ENCODE results near the gene ANKRD18B. TPM values are rescaled to one million over a fixed set of nuclear protein-coding genes. Genes with fewer than 3 reads are reported as not detected.
"Not testable (repeated sequence)": the region's sequence is repeated elsewhere in the genome, so short reads cannot be mapped to it uniquely, and the experiment has no call there.

ANKRD18B gene
- 1 to 10 TPM; 2.2 to 7.3 TPM for total RNA-seq
- 1 to 10 TPM; 5.0 to 6.6 TPM for polyA plus RNA-seq (ENCODE audit: insufficient read length in 2 of 2)
- long read RNA-seq, donor 1, result 0 reads
- long read RNA-seq, donor 2, result 0 reads
- long read RNA-seq, donor 3, result 0 reads
- long read RNA-seq, donor 4, result 0 reads

- H3K36me3 ChIP-seq (ENCODE audit: control insufficient read depth, insufficient read depth, low read length); H3K9me3 ChIP-seq (ENCODE audit: control insufficient read depth, insufficient read depth, low read length); H3K27ac ChIP-seq (ENCODE audit: low read depth, low read length): not testable (repeated sequence)
- WGBS (ENCODE audit: insufficient coverage), result 1% methylated on average over 73 of the region's 73 CpGs
- DNase-seq (ENCODE audit: low read depth in 4 of 6, low spot score in 6 of 6), result peak in 2 of 6 donors; percentile 51 to 62
- peak within 1 kb of the TSS; percentile 18 for H3K4me3 ChIP-seq (ENCODE audit: low read depth, low read length)
- H3K4me1 ChIP-seq (ENCODE audit: control insufficient read depth, insufficient read depth, low read length), result peaks cover 15% of the 10 kb centered on the region
- H3K27me3 ChIP-seq (ENCODE audit: control insufficient read depth, insufficient read depth, low read length), result peaks cover 26% of the 10 kb centered on the region
These were observed at the start of gene ANKRD18B for GRCh38 chr9:33523397-33524305. Gene ANKRD18B (plus strand): TSS chr9:33524251. CDS start chr9:33524490, 239 bp downstream.

- Histone ChIP-seq H3K27ac (ENCODE audit: low read depth, low read length) (no peak overlapping the region), H3K4me1 (ENCODE audit: control insufficient read depth, insufficient read depth, low read length) (peaks cover 20% of the 10 kb centered on the region), H3K9me3 (ENCODE audit: control insufficient read depth, insufficient read depth, low read length) (no peaks in the 10 kb centered on the region), H3K27me3 (ENCODE audit: control insufficient read depth, insufficient read depth, low read length) (no peaks in the 10 kb centered on the region), H3K36me3 (ENCODE audit: control insufficient read depth, insufficient read depth, low read length) (peaks cover 13% of the 10 kb centered on the region), H3K4me3 (ENCODE audit: low read depth, low read length) (no peak overlapping the region)
- WGBS (ENCODE audit: insufficient coverage), result no CpG with 5 or more reads among the region's 1 CpG
- no peak for DNase-seq (ENCODE audit: low read depth in 4 of 6, low spot score in 6 of 6)
These were observed 48.7 kb upstream of the ANKRD18B start for GRCh38 chr9:33475357-33475756.

GRCh38 chr9:33476503-33476902 is 47.5 kb upstream of the ANKRD18B start:
- no peak overlapping the region for H3K4me3 ChIP-seq (ENCODE audit: low read depth, low read length)
- WGBS (ENCODE audit: insufficient coverage), result 96% methylated on average over 9 of the region's 10 CpGs
- no peak for DNase-seq (ENCODE audit: low read depth in 4 of 6, low spot score in 6 of 6)
- peaks cover 6% of the 10 kb centered on the region for H3K36me3 ChIP-seq (ENCODE audit: control insufficient read depth, insufficient read depth, low read length)
- H3K9me3 ChIP-seq (ENCODE audit: control insufficient read depth, insufficient read depth, low read length), result no peaks in the 10 kb centered on the region
- no peaks in the 10 kb centered on the region for H3K27me3 ChIP-seq (ENCODE audit: control insufficient read depth, insufficient read depth, low read length)
- H3K4me1 ChIP-seq (ENCODE audit: control insufficient read depth, insufficient read depth, low read length), result peaks cover 20% of the 10 kb centered on the region
- H3K27ac ChIP-seq (ENCODE audit: low read depth, low read length), result no peak overlapping the region

- Histone ChIP-seq H3K4me3 (ENCODE audit: low read depth, low read length) (no peak overlapping the region), H3K27me3 (ENCODE audit: control insufficient read depth, insufficient read depth, low read length) (no peaks in the 10 kb centered on the region), H3K36me3 (ENCODE audit: control insufficient read depth, insufficient read depth, low read length) (no peaks in the 10 kb centered on the region), H3K9me3 (ENCODE audit: control insufficient read depth, insufficient read depth, low read length) (no peaks in the 10 kb centered on the region), H3K27ac (ENCODE audit: low read depth, low read length) (no peak overlapping the region), H3K4me1 (ENCODE audit: control insufficient read depth, insufficient read depth, low read length) (no peaks in the 10 kb centered on the region)
- 88% methylated on average over 1 of the region's 2 CpGs for WGBS (ENCODE audit: insufficient coverage)
- DNase-seq (ENCODE audit: low read depth in 4 of 6, low spot score in 6 of 6), result no peak
These were observed 43.9 kb upstream of the ANKRD18B start for GRCh38 chr9:33480106-33480505.

GRCh38 chr9:33480976-33481375 is 43.1 kb upstream of the ANKRD18B start:
- H3K27me3 ChIP-seq (ENCODE audit: control insufficient read depth, insufficient read depth, low read length), result no peaks in the 10 kb centered on the region
- H3K9me3 ChIP-seq (ENCODE audit: control insufficient read depth, insufficient read depth, low read length), result no peaks in the 10 kb centered on the region
- no peak overlapping the region for H3K4me3 ChIP-seq (ENCODE audit: low read depth, low read length)
- H3K4me1 ChIP-seq (ENCODE audit: control insufficient read depth, insufficient read depth, low read length), result no peaks in the 10 kb centered on the region
- no peak overlapping the region for H3K27ac ChIP-seq (ENCODE audit: low read depth, low read length)
- WGBS (ENCODE audit: insufficient coverage), result 97% methylated on average over 4 of the region's 6 CpGs
- H3K36me3 ChIP-seq (ENCODE audit: control insufficient read depth, insufficient read depth, low read length), result no peaks in the 10 kb centered on the region
- no peak for DNase-seq (ENCODE audit: low read depth in 4 of 6, low spot score in 6 of 6)

GRCh38 chr9:33485312-33485711 is 38.7 kb upstream of the ANKRD18B start:
- not testable (repeated sequence) for H3K27ac ChIP-seq (ENCODE audit: low read depth, low read length); DNase-seq (ENCODE audit: low read depth in 4 of 6, low spot score in 6 of 6); H3K4me3 ChIP-seq (ENCODE audit: low read depth, low read length); H3K9me3 ChIP-seq (ENCODE audit: control insufficient read depth, insufficient read depth, low read length); H3K36me3 ChIP-seq (ENCODE audit: control insufficient read depth, insufficient read depth, low read length); H3K27me3 ChIP-seq (ENCODE audit: control insufficient read depth, insufficient read depth, low read length); H3K4me1 ChIP-seq (ENCODE audit: control insufficient read depth, insufficient read depth, low read length)

- WGBS (ENCODE audit: insufficient coverage), result 100% methylated on average over 1 of the region's 2 CpGs
- no peak for DNase-seq (ENCODE audit: low read depth in 4 of 6, low spot score in 6 of 6)
- no peak overlapping the region for H3K4me3 ChIP-seq (ENCODE audit: low read depth, low read length)
These were observed 35.0 kb upstream of the ANKRD18B start for GRCh38 chr9:33489066-33489465.

GRCh38 chr9:33493819-33494218 is 30.2 kb upstream of the ANKRD18B start:
- not testable (repeated sequence) for H3K27ac ChIP-seq (ENCODE audit: low read depth, low read length); H3K4me3 ChIP-seq (ENCODE audit: low read depth, low read length); H3K36me3 ChIP-seq (ENCODE audit: control insufficient read depth, insufficient read depth, low read length); H3K27me3 ChIP-seq (ENCODE audit: control insufficient read depth, insufficient read depth, low read length); DNase-seq (ENCODE audit: low read depth in 4 of 6, low spot score in 6 of 6); H3K9me3 ChIP-seq (ENCODE audit: control insufficient read depth, insufficient read depth, low read length); H3K4me1 ChIP-seq (ENCODE audit: control insufficient read depth, insufficient read depth, low read length)
- WGBS (ENCODE audit: insufficient coverage), result no CpG with 5 or more reads among the region's 2 CpGs

More at GRCh38 chr9:33489066-33489465, 35.0 kb upstream of the ANKRD18B start:
- no peak overlapping the region for H3K27ac ChIP-seq (ENCODE audit: low read depth, low read length)
- no peaks in the 10 kb centered on the region for H3K9me3 ChIP-seq (ENCODE audit: control insufficient read depth, insufficient read depth, low read length)
- H3K4me1 ChIP-seq (ENCODE audit: control insufficient read depth, insufficient read depth, low read length), result no peaks in the 10 kb centered on the region
- no peaks in the 10 kb centered on the region for H3K27me3 ChIP-seq (ENCODE audit: control insufficient read depth, insufficient read depth, low read length)
- H3K36me3 ChIP-seq (ENCODE audit: control insufficient read depth, insufficient read depth, low read length), result no peaks in the 10 kb centered on the region

GRCh38 chr9:33498387-33498786 is 25.7 kb upstream of the ANKRD18B start:
- DNase-seq (ENCODE audit: low read depth in 4 of 6, low spot score in 6 of 6), result peak in 2 of 6 donors; percentile 19 to 30
- no peaks in the 10 kb centered on the region for H3K27me3 ChIP-seq (ENCODE audit: control insufficient read depth, insufficient read depth, low read length)

More at GRCh38 chr9:33498387-33498786, 25.7 kb upstream of the ANKRD18B start:
- WGBS (ENCODE audit: insufficient coverage), result no CpG with 5 or more reads among the region's 1 CpG
- no peaks in the 10 kb centered on the region for H3K4me1 ChIP-seq (ENCODE audit: control insufficient read depth, insufficient read depth, low read length)
- no peak overlapping the region for H3K27ac ChIP-seq (ENCODE audit: low read depth, low read length)
- H3K4me3 ChIP-seq (ENCODE audit: low read depth, low read length), result no peak overlapping the region
- no peaks in the 10 kb centered on the region for H3K9me3 ChIP-seq (ENCODE audit: control insufficient read depth, insufficient read depth, low read length)
- H3K36me3 ChIP-seq (ENCODE audit: control insufficient read depth, insufficient read depth, low read length), result no peaks in the 10 kb centered on the region

Data from spinal cord (tissue), 10 donors.